ENCODE results near the gene OR5A2.
"Not testable (repeated sequence)": the region's sequence is repeated elsewhere in the genome, so short reads cannot be mapped to it uniquely, and the experiment has no call there.

OR5A2 gene

GRCh38 chr11:59394186-59394585 is 32.0 kb downstream of the OR5A2 start:
- TF ChIP-seq CTCF (IDR thresholded peaks at IDR 0.05; ENCODE audit: extremely low read depth, missing control alignments): no peak
- DNase-seq (ENCODE audit: low spot score): no peak

GRCh38 chr11:59380263-59381059 is 45.8 kb downstream of the OR5A2 start:
- TF ChIP-seq CTCF (IDR thresholded peaks at IDR 0.05; ENCODE audit: extremely low read depth, missing control alignments): no peak
- DNase-seq (ENCODE audit: low spot score): no peak

DNA sequence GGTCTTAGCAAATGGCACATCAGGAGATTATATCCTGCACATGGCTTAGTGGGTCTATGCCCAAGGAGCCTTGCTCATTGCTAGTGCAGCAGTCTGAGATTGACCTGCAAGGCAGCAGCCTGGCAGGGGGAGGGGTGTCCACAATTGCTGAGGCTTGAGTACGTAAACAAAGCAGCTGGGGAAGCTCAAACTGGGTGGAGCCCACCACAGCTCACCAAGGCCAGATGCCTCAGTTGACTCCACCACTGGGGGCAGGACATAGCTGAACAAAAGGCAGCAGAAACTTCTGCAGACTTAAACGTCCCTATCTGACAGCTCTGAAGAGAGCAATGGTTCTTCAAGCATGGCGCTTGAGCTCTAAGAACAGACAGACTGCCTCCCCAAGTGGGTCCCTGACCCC is 53.9 kb downstream of the OR5A2 start:
- DNase-seq (ENCODE audit: low spot score): not testable (repeated sequence)

DNA sequence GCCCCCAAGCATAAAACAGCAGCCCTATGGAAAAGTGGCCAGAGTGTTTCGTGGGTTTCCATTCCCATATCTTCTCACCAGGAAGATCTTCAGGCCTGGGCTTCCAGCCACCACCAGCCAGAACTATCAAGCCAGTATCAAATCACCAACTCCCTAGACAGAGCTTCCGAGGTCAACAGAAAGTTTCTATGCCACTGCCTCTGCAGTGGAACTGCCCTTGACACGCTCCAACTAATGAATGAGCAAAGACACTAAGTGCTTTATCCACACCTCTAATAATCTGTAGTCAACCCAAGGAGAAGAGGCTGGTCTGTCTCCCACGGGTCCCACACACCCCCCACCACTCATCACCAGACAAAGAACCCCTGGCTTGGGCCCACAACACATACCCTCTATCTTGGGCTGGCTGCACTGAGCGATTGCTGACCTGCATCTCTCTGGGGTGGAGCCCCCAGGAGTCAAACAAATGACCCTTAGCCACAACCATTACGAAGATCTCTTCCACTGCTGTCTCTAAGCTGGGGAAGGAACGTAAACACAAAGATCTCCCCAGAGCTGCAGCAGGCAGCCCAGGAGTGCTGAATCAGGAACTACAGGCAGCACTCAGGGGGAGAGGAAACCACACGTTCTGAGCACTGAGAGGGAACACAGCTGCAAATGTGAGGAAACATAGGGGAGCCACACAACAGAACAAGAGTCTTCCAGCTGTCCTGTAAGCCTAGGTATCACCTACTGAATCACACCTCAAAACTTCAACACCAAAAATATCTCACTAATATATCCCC is 57.8 kb downstream of the OR5A2 start:
- no peak for DNase-seq (ENCODE audit: low spot score)

More for the DNA sequence above, 57.8 kb downstream of the OR5A2 start:
- TF ChIP-seq CTCF (IDR thresholded peaks at IDR 0.05; ENCODE audit: extremely low read depth, missing control alignments): no peak
